Adrenal gland (tissue), 12 donors: ENCODE results near the gene CENPP. TPM values are rescaled to one million over a fixed set of nuclear protein-coding genes. Genes with fewer than 3 reads are reported as not detected.
"Not testable (repeated sequence)": the region's sequence is repeated elsewhere in the genome, so short reads cannot be mapped to it uniquely, and the experiment has no call there.

ENCODE experiments used
- DNase-seq, 7 donors: peaks; one replicate each; pipeline ENCODE4 v3.0.0-alpha.2; 2019 to 2020
- H3K27ac ChIP-seq, 5 donors: fragments of 200-600 bp; sonication (generic) in 4 of 5; 1 replicate in 3 of 5; 2 replicates in 2 of 5; pipeline versions ENCODE4 v1.5.1 to v1.8.0; 2016 to 2020; ENCODE audit warnings: mild to moderate bottlenecking in 1 of 5
- H3K27me3 ChIP-seq: fragments of 200-600 bp; 2 replicates; pipeline ENCODE4 v1.8.0; 2021
- H3K36me3 ChIP-seq, 2 donors: fragments of 200-600 bp; replicated peaks in 1 of 2; 1 replicate in 1 of 2; 2 replicates in 1 of 2; pipeline versions ENCODE4 v1.5.1 to v1.8.0; 2018 to 2022
- H3K4me1 ChIP-seq, 2 donors: fragments of 200-600 bp; replicated peaks in 1 of 2; 1 replicate in 1 of 2; 2 replicates in 1 of 2; pipeline versions ENCODE4 v1.5.1 to v1.8.0; 2018 to 2021
- H3K4me3 ChIP-seq, 4 donors: fragments of 200-600 bp; sonication (generic) in 3 of 4; one replicate each; pipeline ENCODE4 v1.5.1; 2016 to 2018
- H3K9me3 ChIP-seq, 3 donors: fragments of 200-600 bp; sonication (generic) in 1 of 3; replicated peaks in 1 of 3; 1 replicate in 2 of 3; 2 replicates in 1 of 3; pipeline versions ENCODE4 v1.5.1 to v1.8.0; 2016 to 2021
- POLR2A ChIP-seq, 2 donors: fragments of 450-650 bp; IDR thresholded peaks; one replicate each; pipeline ENCODE4 v1.6.1; 2017; ENCODE audit warnings: antibody characterized with exemption in 2 of 2, mild to moderate bottlenecking in 2 of 2, moderate library complexity in 1 of 2
- WGBS, 4 donors: extraction: QIAGEN DNeasy Blood & Tissue Kit in 2 of 4; methylation state at CpG; one replicate each; pipeline versions ENCODE4 v1.1.5 to v1.1.7; 2013 to 2017; 5-methylcytosine and 5-hydroxymethylcytosine counted together
- intact Hi-C, 2 donors: fragments of 100-400 bp; cut with DNase I; formaldehyde crosslinking; loops; one replicate each; pipeline versions ENCODE4 v1.14.1 to v1.15.0; 2022 to 2023
- polyA plus RNA-seq, 3 donors: library from polyadenylated mRNA; stranded (reverse); fragments of 200-250 nt in 2 of 3; fragments of 350-450 nt in 1 of 3; fragmentation: Illumina TruSeq in 1 of 3; extraction: RNeasy Lipid Tissue Mini Kit (QIAGEN cat#74804) in 1 of 3; gene quantifications; one replicate each; pipeline ENCODE4 v1.2.3, GENCODE V29; 2013 to 2014
- total RNA-seq, 9 donors: library from RNA; depleted of rRNA in 4 of 9; stranded (reverse); fragments of >200 nt in 4 of 9; fragments of 120-200 nt in 1 of 9; fragmentation: NEBNext Ultra II Directional in 1 of 9; extraction: Animal tissue kit (Norgen Biotek cat#: 25700) in 1 of 9; gene quantifications; one replicate each; pipeline versions ENCODE4 v1.1.0 to v1.2.4, GENCODE V29; 2013 to 2023
- TF ChIP-seq, protein P1 (sequence below), 6 experiments: fragments of 450-650 bp in 4 of 6; fragments of 200-600 bp in 2 of 6; sonication (generic) in 1 of 6; IDR thresholded peaks; 1 replicate in 5 of 6; 2 replicates in 1 of 6; pipeline versions ENCODE4 v1.5.1 to v1.8.0; 2016 to 2021; ENCODE audit warnings: antibody characterized with exemption in 6 of 6, mild to moderate bottlenecking in 2 of 6, moderate library complexity in 1 of 6
- donor health status: healthy with polysubstance abuse.
- donor health status: Bipolar disorder and iron deficiency.
- donor health status: DM: yes; HTN: yes; CAD: no.
- donor health status: DM: no; HTN: no; CAD: no.
- donor health status: DM: no; HTN: no; CAD: no.
- donor health status: DM: yes; HTN: yes; CAD: no.

The CENPP gene
- total and polyA plus RNA-seq, 12 donors = 1.1 to 14.0 (median 3.1) TPM

DNA sequence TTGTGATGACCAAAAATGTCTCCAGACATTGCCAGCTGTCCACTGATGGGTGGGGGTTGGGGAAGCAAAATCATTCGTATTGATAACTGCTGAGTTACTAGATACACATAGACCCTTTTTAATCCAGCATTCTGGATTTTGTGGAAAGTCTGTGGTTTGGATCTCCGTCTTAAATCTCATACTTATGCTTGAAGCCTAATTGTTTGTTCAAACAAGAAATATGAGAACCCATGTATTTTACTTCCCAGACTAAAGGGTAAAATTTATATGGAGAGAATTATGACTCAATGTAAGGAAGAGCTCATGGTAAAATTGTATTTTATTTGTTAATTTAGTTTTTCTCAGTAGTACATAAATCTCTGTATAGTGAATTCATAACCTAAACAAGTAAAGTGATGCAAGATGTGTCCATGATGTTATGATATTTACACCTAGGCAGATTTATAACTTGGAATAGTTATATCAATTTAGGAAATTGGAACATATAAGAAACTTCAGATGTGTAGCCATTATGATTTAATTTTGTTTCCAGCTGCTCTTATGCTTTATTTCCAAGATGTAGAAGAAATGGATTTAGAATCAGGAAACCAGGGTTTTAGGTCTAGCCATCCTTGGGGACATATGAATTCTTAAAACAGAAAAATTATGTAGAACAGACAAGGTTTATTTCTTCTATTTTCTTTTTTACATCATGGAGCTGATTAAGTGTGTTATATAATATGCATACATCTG is 83.2 kb downstream of the CENPP start:
- 93 to 97% (median 95%) methylated on average over 2 of the region's 2 CpGs for WGBS, 4 donors
- no peaks in the 10 kb centered on the region for H3K9me3 ChIP-seq
- intact Hi-C loops = no loop called here
- H3K36me3 ChIP-seq = no peaks in the 10 kb centered on the region
- no peak for DNase-seq
- H3K4me1 ChIP-seq = peaks cover 0 to 19% of the 10 kb centered on the region in 2 donors
- no peak overlapping the region for H3K4me3 ChIP-seq
- no peak overlapping the region for H3K27ac ChIP-seq
- TF ChIP-seq, protein P1, sequence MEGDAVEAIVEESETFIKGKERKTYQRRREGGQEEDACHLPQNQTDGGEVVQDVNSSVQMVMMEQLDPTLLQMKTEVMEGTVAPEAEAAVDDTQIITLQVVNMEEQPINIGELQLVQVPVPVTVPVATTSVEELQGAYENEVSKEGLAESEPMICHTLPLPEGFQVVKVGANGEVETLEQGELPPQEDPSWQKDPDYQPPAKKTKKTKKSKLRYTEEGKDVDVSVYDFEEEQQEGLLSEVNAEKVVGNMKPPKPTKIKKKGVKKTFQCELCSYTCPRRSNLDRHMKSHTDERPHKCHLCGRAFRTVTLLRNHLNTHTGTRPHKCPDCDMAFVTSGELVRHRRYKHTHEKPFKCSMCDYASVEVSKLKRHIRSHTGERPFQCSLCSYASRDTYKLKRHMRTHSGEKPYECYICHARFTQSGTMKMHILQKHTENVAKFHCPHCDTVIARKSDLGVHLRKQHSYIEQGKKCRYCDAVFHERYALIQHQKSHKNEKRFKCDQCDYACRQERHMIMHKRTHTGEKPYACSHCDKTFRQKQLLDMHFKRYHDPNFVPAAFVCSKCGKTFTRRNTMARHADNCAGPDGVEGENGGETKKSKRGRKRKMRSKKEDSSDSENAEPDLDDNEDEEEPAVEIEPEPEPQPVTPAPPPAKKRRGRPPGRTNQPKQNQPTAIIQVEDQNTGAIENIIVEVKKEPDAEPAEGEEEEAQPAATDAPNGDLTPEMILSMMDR (IDR thresholded peaks at IDR 0.05) = no peak
- TF ChIP-seq POLR2A (IDR thresholded peaks at IDR 0.05) = no peak
- H3K27me3 ChIP-seq = no peaks in the 10 kb centered on the region

DNA sequence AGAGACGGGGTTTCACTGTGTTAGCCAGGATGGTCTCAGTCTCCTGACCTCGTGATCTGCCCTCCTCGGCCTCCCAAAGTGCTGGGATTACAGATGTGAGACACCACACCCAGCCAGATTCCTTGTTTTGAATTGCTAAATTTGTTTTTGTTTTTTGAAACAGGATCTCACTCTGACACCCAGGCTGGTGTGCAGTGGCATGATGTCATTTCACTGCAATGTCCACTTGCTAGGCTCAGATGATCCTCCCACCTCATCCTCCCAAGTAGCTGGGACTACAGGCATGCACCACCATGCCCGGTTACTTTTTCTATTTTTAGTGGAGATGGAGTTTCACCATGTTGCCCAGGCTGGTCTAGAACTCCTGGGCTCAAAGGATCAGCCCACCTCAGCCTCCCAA is 85.4 kb downstream of the CENPP start:
- H3K9me3 ChIP-seq, H3K27ac ChIP-seq, H3K27me3 ChIP-seq, H3K36me3 ChIP-seq, H3K4me1 ChIP-seq, H3K4me3 ChIP-seq, intact Hi-C loops, DNase-seq: not testable (repeated sequence)
- 79 to 87% (median 82%) methylated on average over 4 of the region's 4 CpGs for WGBS, 4 donors

DNA sequence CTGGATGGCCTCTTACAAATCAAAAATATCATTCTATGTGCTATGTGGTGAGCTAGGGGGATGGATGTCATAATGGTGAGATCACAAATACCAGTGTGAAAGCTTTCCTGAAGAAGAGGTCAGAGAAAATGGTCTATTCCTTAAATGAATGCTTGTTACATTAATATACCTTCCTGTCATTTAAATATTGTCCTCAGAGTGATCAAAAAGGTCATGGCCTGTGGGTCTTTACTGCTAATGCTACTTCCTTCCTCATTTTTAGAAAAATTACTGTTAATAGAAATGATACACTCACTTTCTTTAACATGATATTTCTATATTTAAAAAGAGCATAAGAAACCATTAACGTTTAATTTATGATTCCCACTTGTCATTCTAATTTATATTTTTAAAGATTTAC is 88.8 kb downstream of the CENPP start:
- Histone ChIP-seq H3K4me3 (no peak overlapping the region), H3K36me3 (no peaks in the 10 kb centered on the region), H3K27me3 (no peaks in the 10 kb centered on the region), H3K4me1 (no peaks in the 10 kb centered on the region), H3K27ac (no peak overlapping the region), H3K9me3 (peaks cover 0 to 3% (median 0%) of the 10 kb centered on the region in 3 donors)
- TF ChIP-seq POLR2A (IDR thresholded peaks at IDR 0.05) = no peak
- TF ChIP-seq, protein P1 (IDR thresholded peaks at IDR 0.05) = no peak
- 56 to 70% (median 60%) methylated on average over 1 of the region's 1 CpG for WGBS, 4 donors
- intact Hi-C loops = no loop called here
- DNase-seq = no peak

DNA sequence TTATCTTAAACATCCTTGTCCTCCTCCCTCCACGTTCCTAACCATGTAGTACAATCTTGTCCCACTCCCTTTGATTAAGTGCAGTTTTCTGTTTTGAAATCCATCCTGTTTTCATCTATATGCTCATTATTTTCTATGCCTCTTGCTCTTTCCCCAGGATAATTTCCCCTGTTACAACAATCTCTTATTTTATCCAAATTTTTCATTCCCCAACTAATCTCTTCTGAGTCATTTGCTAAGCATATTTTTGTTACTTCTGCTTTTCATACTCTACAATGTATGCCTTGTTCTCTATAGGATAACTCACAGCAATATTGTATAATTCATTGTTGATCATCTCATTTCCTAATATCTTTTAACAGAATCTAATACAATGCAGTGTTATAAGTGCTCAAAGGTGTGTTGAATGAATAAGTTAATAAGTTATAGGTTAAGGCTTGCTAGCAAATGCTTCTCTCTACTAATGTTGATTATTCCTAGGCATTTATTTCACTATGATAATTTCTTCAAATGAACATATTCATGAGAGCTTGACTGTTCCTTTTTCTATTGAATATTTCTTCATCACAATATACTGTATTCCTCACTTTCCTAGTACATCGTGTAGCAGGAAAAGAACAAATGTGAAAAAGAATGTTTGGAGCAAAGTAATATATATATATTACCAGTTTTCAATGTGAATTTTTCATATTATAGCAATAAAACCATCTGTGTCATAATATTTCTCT is 97.0 kb downstream of the CENPP start:
- H3K4me1 ChIP-seq = peaks cover 0 to 8% of the 10 kb centered on the region in 2 donors
- 78 to 90% (median 85%) methylated on average over 2 of the region's 2 CpGs for WGBS, 4 donors
- no peak overlapping the region for H3K27ac ChIP-seq
- H3K4me3 ChIP-seq = peak overlapping the region in 1 of 4 donors; percentile 26
- no peaks in the 10 kb centered on the region for H3K36me3 ChIP-seq
- no peaks in the 10 kb centered on the region for H3K9me3 ChIP-seq
- H3K27me3 ChIP-seq = no peaks in the 10 kb centered on the region
- intact Hi-C loops = no loop called here
- TF ChIP-seq POLR2A (IDR thresholded peaks at IDR 0.05) = no peak
- TF ChIP-seq, protein P1 (IDR thresholded peaks at IDR 0.05) = no peak
- DNase-seq = no peak
